Smooth muscle cell (in vitro differentiated cells): Measurements from ENCODE around the gene PLN. TPM values are rescaled to one million over a fixed set of nuclear protein-coding genes. Genes with fewer than 3 reads are reported as not detected.

ENCODE experiments used
- DNase-seq: peaks from one replicate; lab custom pipeline; 2025; ENCODE audit not compliant: unreplicated experiment; lab: John Stamatoyannopoulos, UW
- H2AFZ ChIP-seq: fragments of 200-600 bp; sonication (generic); 2 replicates; pipeline ENCODE4 v1.6.0; 2016; ENCODE audit warnings: antibody characterized with exemption, low read depth, mild to moderate bottlenecking
- H3F3A ChIP-seq: fragments of 200-600 bp; sonication (generic); 2 replicates; pipeline ENCODE4 v1.6.0; 2017; ENCODE audit warnings: antibody characterized with exemption, low read depth
- H3K27ac ChIP-seq: fragments of 200-600 bp; sonication (generic); 2 replicates; pipeline ENCODE4 v1.5.1; 2016; ENCODE audit warnings: low read depth, mild to moderate bottlenecking
- H3K27me3 ChIP-seq: fragments of 200-600 bp; sonication (generic); 2 replicates; pipeline ENCODE4 v1.6.1; 2016; ENCODE audit warnings: low read depth, mild to moderate bottlenecking
- H3K36me3 ChIP-seq: fragments of 200-600 bp; sonication (generic); 2 replicates; pipeline ENCODE4 v1.5.1; 2016; ENCODE audit warnings: low read depth
- H3K4me1 ChIP-seq: fragments of 200-600 bp; sonication (generic); 2 replicates; pipeline ENCODE4 v1.5.1; 2016; ENCODE audit warnings: low read depth
- H3K4me2 ChIP-seq: fragments of 200-600 bp; sonication (generic); 2 replicates; pipeline ENCODE4 v1.6.0; 2016; ENCODE audit warnings: mild to moderate bottlenecking
- H3K4me3 ChIP-seq: fragments of 200-600 bp; sonication (generic); 2 replicates; pipeline ENCODE4 v1.5.1; 2016; ENCODE audit warnings: mild to moderate bottlenecking
- H3K79me2 ChIP-seq: fragments of 200-600 bp; sonication (generic); 2 replicates; pipeline ENCODE4 v1.6.0; 2016; ENCODE audit warnings: low read depth, mild to moderate bottlenecking
- H3K9ac ChIP-seq: fragments of 200-600 bp; sonication (generic); 2 replicates; pipeline ENCODE4 v1.6.0; 2016; ENCODE audit warnings: low read depth
- H3K9me3 ChIP-seq: fragments of 200-600 bp; sonication (generic); replicated peaks from 2 replicates; pipeline ENCODE4 v1.5.1; 2016; ENCODE audit warnings: low read depth
- H4K20me1 ChIP-seq: fragments of 200-600 bp; sonication (generic); 2 replicates; pipeline ENCODE4 v1.6.0; 2016; ENCODE audit warnings: low read depth
- CTCF ChIP-seq: fragments of 200-600 bp; sonication (generic); IDR thresholded peaks from 2 replicates; pipeline ENCODE4 v1.5.1; 2017; ENCODE audit warnings: borderline replicate concordance, mild to moderate bottlenecking, antibody characterized with exemption; ENCODE audit not compliant: insufficient read depth, poor library complexity, severe bottlenecking
- WGBS: methylation state at CpG from one replicate; pipeline ENCODE4 v1.1.7; 2016; ENCODE audit warnings: low lambda C conversion rate; 5-methylcytosine and 5-hydroxymethylcytosine counted together
- polyA plus RNA-seq: library from polyadenylated mRNA; unstranded; fragments of >200 nt; fragmentation: Nextera tagmentation; extraction: Ambion mirVana; gene quantifications from 2 replicates; pipeline ENCODE4 v1.2.1, GENCODE V29; 2016
- total RNA-seq: library from RNA; depleted of rRNA; stranded (reverse); fragments of >200 nt; gene quantifications from 2 replicates; pipeline ENCODE4 v1.2.3, GENCODE V29; 2014

The PLN gene
- total and polyA plus RNA-seq, 2 experiments from 2014 or later = 0.75 to 2.9 TPM

- peaks cover 11% of the 10 kb centered on the region for H3K4me1 ChIP-seq
- peak overlapping the region; percentile 95 for H3K4me2 ChIP-seq
- H3K4me3 ChIP-seq = no peak overlapping the region
- no peaks in the 10 kb centered on the region for H3K27me3 ChIP-seq
- no peak overlapping the region for H2AFZ ChIP-seq
- peak; percentile 77 for TF ChIP-seq CTCF
- peaks cover 21% of the 10 kb centered on the region for H3K79me2 ChIP-seq
- H3F3A ChIP-seq = peaks cover 36% of the 10 kb centered on the region
- H3K27ac ChIP-seq = peak overlapping the region; percentile 100
- no peak overlapping the region for H3K9ac ChIP-seq
- WGBS = 50% methylated on average over 10 of the region's 10 CpGs
- H3K9me3 ChIP-seq = no peaks in the 10 kb centered on the region
- peaks cover 100% of the 10 kb centered on the region for H4K20me1 ChIP-seq
- H3K36me3 ChIP-seq = no peaks in the 10 kb centered on the region
- no peak for DNase-seq
These were observed 32.7 kb downstream of the PLN start for GRCh38 chr6:118580585-118581419.

GRCh38 chr6:118581489-118581959 lies 33.4 kb downstream of the PLN start:
- peaks cover 14% of the 10 kb centered on the region for H3K79me2 ChIP-seq
- WGBS = 43% methylated on average over 5 of the region's 5 CpGs
- no peaks in the 10 kb centered on the region for H3K36me3 ChIP-seq
- peaks cover 32% of the 10 kb centered on the region for H3F3A ChIP-seq
- no peaks in the 10 kb centered on the region for H3K9me3 ChIP-seq
- no peak for TF ChIP-seq CTCF
- H3K9ac ChIP-seq = no peak overlapping the region
- H3K27ac ChIP-seq = peak overlapping the region; percentile 100
- DNase-seq = no peak
- peak overlapping the region; percentile 61 for H3K4me2 ChIP-seq
- H3K4me3 ChIP-seq = no peak overlapping the region
- H3K4me1 ChIP-seq = peaks cover 9% of the 10 kb centered on the region
- H3K27me3 ChIP-seq = no peaks in the 10 kb centered on the region
- H4K20me1 ChIP-seq = peaks cover 100% of the 10 kb centered on the region
- no peak overlapping the region for H2AFZ ChIP-seq

- H3K9me3 ChIP-seq = no peaks in the 10 kb centered on the region
- WGBS = 95% methylated on average over 5 of the region's 5 CpGs
- no peak for TF ChIP-seq CTCF
- H3K9ac ChIP-seq = no peak overlapping the region
- H3K4me3 ChIP-seq = no peak overlapping the region
- peaks cover 8% of the 10 kb centered on the region for H3K79me2 ChIP-seq
- no peak overlapping the region for H3K4me2 ChIP-seq
- no peak overlapping the region for H2AFZ ChIP-seq
- H4K20me1 ChIP-seq = peaks cover 100% of the 10 kb centered on the region
- peaks cover 4% of the 10 kb centered on the region for H3K4me1 ChIP-seq
- peak overlapping the region; percentile 26 for H3K27ac ChIP-seq
- DNase-seq = no peak
- peaks cover 21% of the 10 kb centered on the region for H3F3A ChIP-seq
- no peaks in the 10 kb centered on the region for H3K36me3 ChIP-seq
- no peaks in the 10 kb centered on the region for H3K27me3 ChIP-seq
These were observed 36.8 kb downstream of the PLN start for GRCh38 chr6:118584911-118585310.
